ENCODE data around the gene PRRT4. TPM values are rescaled to one million over a fixed set of nuclear protein-coding genes. Genes with fewer than 3 reads are reported as not detected.

PRRT4 gene
- total RNA-seq, 1 donor from 2014 or later = 9.5 TPM

DNA sequence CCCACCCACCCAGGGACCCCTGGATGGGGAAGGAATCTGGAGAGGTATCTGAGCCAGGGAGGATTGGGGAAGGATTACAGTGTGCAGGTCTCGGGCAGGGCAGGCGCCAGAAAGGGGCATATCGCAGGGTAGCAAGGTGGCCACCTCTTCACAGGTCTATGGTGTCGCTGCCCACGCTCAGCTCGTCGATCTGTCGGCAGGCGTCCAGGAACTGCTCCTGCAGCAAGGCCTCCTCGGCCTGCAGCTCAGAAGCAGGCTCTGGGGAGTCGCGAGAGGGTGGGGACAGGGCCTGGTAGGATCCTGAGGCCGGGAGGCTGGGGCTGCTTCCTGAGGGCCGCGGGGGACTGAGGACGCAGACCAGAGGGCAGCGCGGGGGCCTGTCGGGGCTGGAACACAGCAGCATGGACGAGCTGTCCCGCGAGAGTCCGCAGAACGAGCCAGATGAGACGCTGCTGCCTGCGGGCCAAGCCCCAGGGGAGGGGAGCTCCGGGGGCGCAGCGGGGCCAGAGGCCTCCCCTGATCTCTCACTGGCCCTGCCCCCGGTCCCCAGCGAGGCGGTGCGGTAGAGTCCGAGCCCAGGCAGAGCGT is 10.7 kb downstream of the PRRT4 start:
- peaks cover 6% of the 10 kb centered on the region for H3K4me1 Mint-ChIP-seq
- no peak overlapping the region for H3K27ac Mint-ChIP-seq
- H3K9me3 Mint-ChIP-seq = no peaks in the 10 kb centered on the region
- H3K27me3 Mint-ChIP-seq (ENCODE audit: low read depth) = peaks cover 4% of the 10 kb centered on the region
- DNase-seq (ENCODE audit: low spot score in 2 of 2, unreplicated experiment in 2 of 2) = no peak
- no peak overlapping the region for H3K4me3 Mint-ChIP-seq
- no peak for TF ChIP-seq CTCF (IDR thresholded peaks at IDR 0.05; ENCODE audit: unreplicated experiment)
- no peaks in the 10 kb centered on the region for H3K36me3 Mint-ChIP-seq

DNA sequence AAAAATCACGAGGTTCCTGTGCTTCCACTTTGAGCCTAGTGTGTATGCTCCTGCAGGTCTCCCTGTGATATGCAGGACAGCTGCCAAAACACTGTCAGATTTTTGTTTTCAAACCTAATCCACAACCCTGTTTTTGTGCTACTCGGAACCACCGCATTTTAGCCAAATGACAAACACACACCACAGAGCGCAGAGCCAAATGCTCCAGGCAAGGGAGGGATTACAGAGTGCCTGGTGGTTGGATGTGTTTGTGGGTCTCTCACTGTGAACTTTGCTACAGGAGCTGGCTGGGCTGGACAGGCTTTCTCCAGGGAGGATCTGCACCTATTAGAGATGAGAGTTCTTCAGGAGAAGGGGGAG is 12.0 kb downstream of the PRRT4 start:
- no peak for TF ChIP-seq CTCF (IDR thresholded peaks at IDR 0.05; ENCODE audit: unreplicated experiment)
- peaks cover 4% of the 10 kb centered on the region for H3K27me3 Mint-ChIP-seq (ENCODE audit: low read depth)
- H3K27ac Mint-ChIP-seq = peak overlapping the region; percentile 17
- H3K36me3 Mint-ChIP-seq = no peaks in the 10 kb centered on the region
- H3K4me3 Mint-ChIP-seq = no peak overlapping the region
- no peak for DNase-seq (ENCODE audit: low spot score in 2 of 2, unreplicated experiment in 2 of 2)
- peaks cover 6% of the 10 kb centered on the region for H3K4me1 Mint-ChIP-seq
- no peaks in the 10 kb centered on the region for H3K9me3 Mint-ChIP-seq

- no peak for DNase-seq (ENCODE audit: low spot score in 2 of 2, unreplicated experiment in 2 of 2)
- Mint-ChIP-seq H3K27ac (no peak overlapping the region), H3K36me3 (no peaks in the 10 kb centered on the region), H3K9me3 (no peaks in the 10 kb centered on the region), H3K4me3 (no peak overlapping the region), H3K27me3 (ENCODE audit: low read depth) (peaks cover under 1% of the 10 kb centered on the region), H3K4me1 (peaks cover 11% of the 10 kb centered on the region)
- TF ChIP-seq CTCF (IDR thresholded peaks at IDR 0.05; ENCODE audit: unreplicated experiment) = peak; percentile 29
Observed at GRCh38 chr7:128347647-128348097, 13.8 kb downstream of the PRRT4 start.

DNA sequence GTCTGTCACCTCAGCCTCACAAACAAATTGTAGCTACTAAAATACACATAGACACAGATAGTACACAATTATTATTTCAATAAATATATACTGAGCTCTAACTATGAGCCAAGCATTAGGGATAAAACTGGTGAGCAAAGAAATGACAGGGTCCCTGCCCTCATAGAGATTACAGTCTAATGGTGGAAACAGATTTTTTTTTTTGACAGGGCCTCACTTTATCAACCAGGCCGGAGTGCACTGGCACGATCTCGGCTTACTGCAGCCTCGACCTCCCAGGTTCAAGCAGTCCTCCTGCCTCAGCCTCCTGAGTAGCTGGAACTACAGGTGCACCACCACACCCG is 17.1 kb downstream of the PRRT4 start:
- peaks cover 20% of the 10 kb centered on the region for H3K4me1 Mint-ChIP-seq
- peak overlapping the region; percentile 92 for H3K4me3 Mint-ChIP-seq
- H3K27me3 Mint-ChIP-seq (ENCODE audit: low read depth) = no peaks in the 10 kb centered on the region
- no peak for DNase-seq (ENCODE audit: low spot score in 2 of 2, unreplicated experiment in 2 of 2)
- H3K36me3 Mint-ChIP-seq = no peaks in the 10 kb centered on the region
- TF ChIP-seq CTCF (IDR thresholded peaks at IDR 0.05; ENCODE audit: unreplicated experiment) = no peak
- H3K27ac Mint-ChIP-seq = no peak overlapping the region
- H3K9me3 Mint-ChIP-seq = no peaks in the 10 kb centered on the region

DNA sequence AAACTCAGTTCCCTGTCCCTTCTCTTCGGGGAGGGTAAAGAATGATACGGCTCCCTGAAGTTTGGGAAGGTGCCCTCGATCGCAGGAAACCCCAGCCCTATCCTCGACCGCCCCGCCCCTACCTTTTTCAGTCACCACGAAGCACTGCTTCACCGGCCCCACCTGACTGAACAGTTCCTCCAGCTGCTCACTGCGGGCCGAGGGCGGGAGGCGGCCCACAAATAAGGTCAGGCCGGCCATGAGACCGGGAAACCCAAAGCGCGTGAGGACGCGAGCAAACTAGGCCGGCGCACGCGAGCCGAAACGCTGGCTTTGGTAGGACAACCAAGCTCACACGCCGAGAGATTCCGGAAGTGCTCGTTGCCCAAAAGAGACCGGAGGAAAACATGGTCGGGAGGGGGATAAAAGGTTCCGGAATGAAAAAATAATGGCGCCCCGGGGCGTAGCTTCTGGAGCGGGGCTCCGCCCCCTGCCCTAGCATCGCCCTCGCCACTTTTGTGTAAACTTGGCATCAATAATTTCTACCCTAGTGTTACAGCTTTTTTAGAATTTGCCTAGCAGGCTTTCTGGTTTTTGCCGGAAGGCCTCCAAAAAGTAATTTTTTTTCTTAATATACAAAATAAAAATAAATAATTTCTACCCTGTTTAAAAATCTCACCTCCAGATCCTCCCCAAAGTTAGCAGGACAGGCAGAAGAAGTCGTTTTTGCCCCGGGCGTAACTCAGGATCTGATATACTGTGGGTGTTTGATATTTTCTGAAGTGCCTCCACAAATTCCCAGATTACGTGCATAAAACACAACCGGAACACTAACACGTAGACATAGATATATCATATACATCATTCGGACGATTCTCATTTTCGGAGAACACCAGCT is 17.7 kb downstream of the PRRT4 start, which contains the start of gene RBM28:
RBM28 (minus strand) TSS at position 355 of the 877 bp plus-strand sequence; CDS start at position 240, 115 bp downstream.
- Mint-ChIP-seq H3K4me1 (peaks cover 16% of the 10 kb centered on the region), H3K36me3 (peaks cover 2% of the 10 kb centered on the region), H3K27me3 (ENCODE audit: low read depth) (no peaks in the 10 kb centered on the region), H3K9me3 (no peaks in the 10 kb centered on the region), H3K27ac (peak within 1 kb of the TSS; percentile 96), H3K4me3 (peak within 1 kb of the TSS; percentile 92)
- no peak for TF ChIP-seq CTCF (IDR thresholded peaks at IDR 0.05; ENCODE audit: unreplicated experiment)
- peak; percentile 66 to 91 for DNase-seq (ENCODE audit: low spot score in 2 of 2, unreplicated experiment in 2 of 2)
